Measurements from ENCODE around the gene PLA2G2F. TPM values are rescaled to one million over a fixed set of nuclear protein-coding genes. Genes with fewer than 3 reads are reported as not detected.

The PLA2G2F gene
- polyA plus RNA-seq, 5 donors: not detected

DNA sequence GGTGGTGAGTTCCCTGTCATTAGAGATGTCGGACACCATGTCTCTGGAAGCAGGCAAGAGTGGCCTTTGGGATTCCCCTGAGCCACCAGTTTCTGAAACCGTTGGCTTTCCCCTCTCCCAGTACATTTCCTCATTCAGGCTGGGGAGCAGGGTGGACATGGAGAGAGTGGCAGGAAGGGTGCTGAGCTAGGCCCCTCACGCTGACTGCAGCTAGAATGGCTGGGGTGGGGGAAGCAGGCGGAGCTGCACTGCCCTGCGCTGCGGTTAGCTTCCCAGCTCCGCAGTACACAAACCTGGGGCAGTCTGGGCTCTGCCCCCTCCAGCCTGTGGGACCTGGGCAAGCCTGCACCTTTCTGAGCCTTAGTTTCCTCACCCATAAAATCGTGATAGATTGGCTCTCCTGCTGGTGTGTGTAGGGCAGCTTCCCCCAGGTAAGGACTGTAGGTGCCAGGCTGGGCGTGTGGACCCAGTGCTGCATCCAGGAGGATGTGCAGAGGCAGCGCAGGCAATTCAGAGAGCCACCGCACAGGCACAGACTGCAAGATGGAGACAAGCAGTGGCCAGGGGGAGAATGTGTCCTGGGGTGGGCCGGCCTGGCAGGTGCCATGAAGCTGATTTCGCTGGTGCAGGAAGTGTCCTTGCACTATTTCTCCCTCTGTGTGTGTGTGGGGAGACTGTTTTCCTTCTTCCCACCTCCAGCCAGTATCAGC lies 3.0 kb downstream of the PLA2G2F start:
- DNase-seq: no peak

DNA sequence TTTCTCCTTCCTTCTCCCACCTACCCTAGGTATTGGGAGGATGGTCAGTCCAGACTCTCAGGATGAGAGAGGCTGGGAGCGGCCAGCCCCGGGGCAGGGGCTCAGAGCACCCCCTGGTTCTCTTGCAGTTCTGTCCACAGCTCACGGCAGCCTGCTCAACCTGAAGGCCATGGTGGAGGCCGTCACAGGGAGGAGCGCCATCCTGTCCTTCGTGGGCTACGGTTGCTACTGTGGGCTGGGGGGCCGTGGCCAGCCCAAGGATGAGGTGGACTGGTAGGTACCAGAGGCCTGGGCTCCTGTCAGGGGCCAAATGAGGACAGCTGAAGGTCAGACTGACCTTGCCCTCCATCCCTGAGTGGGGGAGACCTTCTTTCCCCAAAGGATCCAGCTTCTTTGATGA lies 4.2 kb downstream of the PLA2G2F start:
- no peak for DNase-seq

GRCh38 chr1:20143734-20144565 lies 4.8 kb downstream of the PLA2G2F start:
- no peak for DNase-seq

DNA sequence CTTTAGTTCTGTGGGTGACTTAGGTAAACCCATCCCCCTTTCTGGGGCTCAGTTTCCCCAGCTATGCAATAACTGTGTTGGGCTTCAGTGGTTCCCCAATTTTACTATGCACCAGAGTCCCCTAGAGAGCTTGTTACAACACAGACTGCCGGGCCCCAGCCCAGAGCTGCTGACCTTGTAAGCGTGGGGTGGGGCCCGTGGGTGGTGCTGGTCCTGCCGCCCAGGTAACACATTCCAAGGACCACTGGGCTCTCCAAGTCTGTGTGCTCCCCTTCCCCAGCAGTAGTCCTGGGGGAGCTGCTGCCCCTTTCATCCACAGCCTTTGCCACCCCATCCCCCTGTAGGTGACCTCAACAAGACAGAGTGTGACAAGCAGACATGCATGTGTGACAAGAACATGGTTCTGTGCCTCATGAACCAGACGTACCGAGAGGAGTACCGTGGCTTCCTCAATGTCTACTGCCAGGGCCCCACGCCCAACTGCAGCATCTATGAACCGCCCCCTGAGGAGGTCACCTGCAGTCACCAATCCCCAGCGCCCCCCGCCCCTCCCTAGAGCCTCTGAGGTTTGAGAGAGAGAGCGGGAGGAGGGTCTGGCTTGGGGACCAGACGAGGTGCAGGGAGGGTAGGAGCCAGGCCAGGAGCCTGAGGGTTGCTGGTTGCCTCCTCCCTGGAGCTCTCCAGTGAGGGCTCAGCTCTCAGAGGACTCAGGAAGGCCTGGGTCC lies 8.9 kb downstream of the PLA2G2F start:
- no peak for DNase-seq

- DNase-seq: no peak
These were observed 9.7 kb downstream of the PLA2G2F start for GRCh38 chr1:20148571-20149500.

GRCh38 chr1:20149601-20150325 lies 10.6 kb downstream of the PLA2G2F start:
- no peak for DNase-seq

GRCh38 chr1:20150326-20150705 lies 11.2 kb downstream of the PLA2G2F start:
- no peak for DNase-seq

DNA sequence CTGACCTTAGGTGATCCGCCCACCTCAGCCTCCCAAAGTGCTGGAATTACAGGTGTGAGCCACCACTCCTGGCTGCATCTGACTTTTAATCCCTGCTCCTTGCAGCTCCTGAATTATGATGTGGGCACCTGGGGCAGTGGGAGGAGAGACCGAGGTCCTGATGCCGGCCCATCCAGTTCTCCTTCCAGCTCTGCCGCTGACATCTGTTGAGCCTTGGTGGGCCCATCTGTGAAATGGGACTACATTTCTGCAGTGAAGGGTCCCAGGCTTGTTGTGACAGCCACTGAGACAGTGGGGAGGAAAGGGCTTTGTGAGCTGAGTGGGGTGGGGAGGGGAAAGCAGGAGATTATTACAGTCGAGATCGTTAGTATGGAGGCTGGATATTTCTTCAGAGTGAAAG lies 11.8 kb downstream of the PLA2G2F start:
- DNase-seq: no peak

DNA sequence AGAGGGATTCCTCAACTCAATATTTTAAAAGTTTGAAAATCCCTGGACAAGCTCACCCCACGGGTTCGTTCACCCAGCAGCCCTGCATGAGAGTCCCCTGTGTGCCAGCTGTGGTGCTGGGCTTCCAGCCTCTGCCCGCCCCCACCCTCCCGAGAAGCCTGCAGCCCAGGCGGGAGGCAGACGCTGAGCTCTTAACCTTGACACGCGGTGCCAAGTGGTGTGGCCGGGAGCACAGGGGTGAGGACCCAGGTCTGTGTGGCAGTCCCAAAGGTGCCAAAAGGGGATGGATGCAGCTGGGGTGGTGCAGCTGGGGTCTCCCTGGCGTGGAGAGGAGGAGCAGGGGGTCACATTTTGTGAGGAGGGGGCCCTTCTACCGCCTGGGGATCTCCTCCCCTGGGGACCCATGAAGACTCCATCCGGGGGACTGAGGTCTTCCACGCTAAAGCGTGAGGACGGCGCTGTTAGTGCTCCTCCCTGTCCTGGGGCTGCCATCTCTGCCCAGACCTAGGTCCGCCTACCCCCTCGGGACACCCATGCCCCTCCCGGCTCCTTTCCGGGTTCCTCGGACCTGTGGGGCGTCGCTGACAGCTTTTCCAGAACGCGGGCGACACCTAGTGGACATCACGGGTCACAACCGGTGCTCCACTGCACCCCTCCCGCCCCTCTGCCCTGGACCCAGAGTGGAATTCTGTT lies 12.9 kb downstream of the PLA2G2F start:
- DNase-seq: peak; percentile 73 to 79

GRCh38 chr1:20152599-20152930 lies 13.4 kb downstream of the PLA2G2F start:
- no peak for DNase-seq

DNA sequence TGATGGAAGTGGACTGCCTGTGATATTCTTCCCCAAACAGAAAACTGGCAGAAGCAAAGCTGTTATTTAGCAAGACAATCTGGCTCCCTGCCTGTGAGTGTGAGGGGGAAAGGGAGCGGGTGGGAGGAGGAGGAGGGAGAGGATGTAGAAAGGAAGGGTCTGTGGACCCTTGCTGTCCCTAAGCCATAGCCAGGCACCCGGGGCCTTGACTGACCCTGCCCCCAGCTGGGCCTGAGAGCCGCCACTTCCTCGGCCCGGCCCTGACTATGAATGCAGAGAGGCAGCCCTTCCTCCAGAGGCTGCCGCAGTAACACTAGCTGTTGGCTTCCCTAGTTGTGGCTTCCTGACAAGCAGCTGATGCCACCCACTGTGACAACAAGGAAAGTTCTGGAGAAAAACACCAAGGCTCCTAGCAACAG lies 13.9 kb downstream of the PLA2G2F start:
- DNase-seq: peak; percentile 86 to 87

- no peak for DNase-seq
These were observed 15.2 kb downstream of the PLA2G2F start for GRCh38 chr1:20154301-20154831.

GRCh38 chr1:20158358-20159070 lies 19.4 kb downstream of the PLA2G2F start:
- no peak for DNase-seq

- DNase-seq: no peak
These were observed 20.9 kb downstream of the PLA2G2F start for GRCh38 chr1:20160034-20160433.

DNA sequence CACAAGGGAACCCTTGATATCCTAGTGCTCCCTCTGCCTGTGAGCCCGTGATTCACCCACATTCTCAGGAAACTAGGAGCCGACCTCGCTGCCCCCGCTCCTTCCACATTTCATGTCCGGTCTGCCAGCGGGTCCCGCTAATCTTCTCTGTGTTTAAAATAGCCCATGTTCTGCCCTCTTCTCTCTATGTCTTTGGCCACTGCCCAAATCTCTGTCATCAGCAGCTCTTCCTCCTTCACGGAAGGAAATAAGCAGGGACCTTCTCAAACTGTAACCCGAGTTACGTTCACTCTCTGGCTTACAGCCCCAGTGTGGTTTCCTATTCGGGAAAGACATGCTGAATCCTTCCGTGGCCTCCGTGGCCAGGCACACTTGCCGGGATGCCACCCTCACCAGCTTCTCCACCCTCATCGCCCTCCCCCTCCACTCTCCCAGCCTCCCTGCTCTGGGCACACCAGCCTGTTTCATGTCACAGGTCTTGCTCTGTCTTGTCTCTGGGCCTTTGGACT lies 25.6 kb downstream of the PLA2G2F start:
- DNase-seq: no peak

GRCh38 chr1:20165522-20165951 lies 26.4 kb downstream of the PLA2G2F start:
- DNase-seq: no peak

DNA sequence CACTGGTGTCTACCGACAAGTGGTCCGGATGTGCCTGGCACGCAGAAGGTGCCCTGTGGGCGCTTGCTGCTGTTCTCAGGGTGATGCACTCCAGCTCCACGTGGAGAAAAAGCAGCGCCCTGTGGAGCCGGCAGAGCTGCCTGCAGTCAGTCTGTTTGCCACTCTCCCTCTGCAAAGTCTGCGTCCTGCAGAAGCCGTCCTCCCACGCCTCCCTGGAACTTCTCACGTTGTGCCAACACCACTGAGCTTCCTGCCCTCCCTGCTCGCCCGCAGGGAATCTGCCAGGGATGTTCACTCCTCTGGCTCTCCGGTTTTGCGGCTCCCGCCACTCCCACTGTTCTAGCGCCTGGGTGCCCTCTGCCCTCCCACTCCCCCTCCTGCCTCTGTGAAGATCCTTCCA lies 26.9 kb downstream of the PLA2G2F start:
- DNase-seq: no peak

DNA sequence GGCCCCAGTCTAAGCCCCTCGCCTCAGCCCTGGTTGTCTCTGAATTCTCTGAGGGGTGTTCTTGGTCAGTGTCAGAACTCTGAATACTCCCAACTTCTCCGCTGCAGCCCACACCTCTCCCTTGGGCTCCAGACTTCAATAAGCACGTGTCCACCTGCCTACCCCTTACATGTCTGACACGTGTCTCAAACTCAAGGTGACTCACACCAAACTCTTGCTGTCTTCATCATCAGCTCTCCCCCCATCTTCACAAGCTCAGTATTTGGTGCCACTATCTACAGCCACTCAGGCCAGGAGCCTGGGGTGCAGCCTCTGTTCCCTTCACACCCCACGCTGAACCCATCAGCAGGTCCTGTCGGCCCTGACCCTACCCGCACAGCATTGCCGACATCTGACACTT lies 28.0 kb downstream of the PLA2G2F start:
- no peak for DNase-seq
